Lung (tissue), 12 donors: ENCODE data around the gene HIPK4. TPM values are rescaled to one million over a fixed set of nuclear protein-coding genes. Genes with fewer than 3 reads are reported as not detected.
A peak's percentile ranks its signal among the peaks of the same experiment; 100 is the strongest.

Source experiments
- ATAC-seq: fragments of 200-7000 bp; cut with Tn5 transposase; one replicate; pipeline ENCODE4 v1.9.1; 2020; ENCODE audit warnings: moderate number of reproducible peaks; ENCODE audit not compliant: insufficient read depth, low FRiP score
- DNase-seq, 3 donors: peaks; one replicate each; pipeline ENCODE4 v3.0.0-alpha.2; 2013 to 2017
- H3K27ac ChIP-seq, 2 donors: one replicate each; pipeline ENCODE4 v1.5.1; 2013; ENCODE audit warnings: mild to moderate bottlenecking in 2 of 2, moderate library complexity in 2 of 2, control low read depth in 1 of 2, inconsistent platforms in 1 of 2, low read depth in 1 of 2, low read length in 1 of 2
- H3K27me3 ChIP-seq, 3 donors: one replicate each; pipeline ENCODE4 v1.5.1; 2013; ENCODE audit warnings: low read length in 2 of 3; ENCODE audit not compliant: control insufficient read depth in 3 of 3, insufficient read depth in 3 of 3
- H3K36me3 ChIP-seq, 4 donors: one replicate each; pipeline ENCODE4 v1.5.1; 2013; ENCODE audit warnings: low read length in 4 of 4, mild to moderate bottlenecking in 1 of 4, moderate library complexity in 1 of 4; ENCODE audit not compliant: control insufficient read depth in 4 of 4, insufficient read depth in 4 of 4
- H3K4me1 ChIP-seq, 5 donors: one replicate each; pipeline ENCODE4 v1.5.1; 2013; ENCODE audit warnings: low read length in 5 of 5, mild to moderate bottlenecking in 2 of 5, moderate library complexity in 1 of 5; ENCODE audit not compliant: control insufficient read depth in 5 of 5, insufficient read depth in 5 of 5
- H3K4me3 ChIP-seq: one replicate; pipeline ENCODE4 v1.5.1; 2013; ENCODE audit warnings: mild to moderate bottlenecking, control low read depth, moderate library complexity
- H3K9ac ChIP-seq, 2 donors: one replicate each; pipeline ENCODE4 v1.5.1; 2013; ENCODE audit warnings: low read length in 2 of 2, control low read depth in 1 of 2; ENCODE audit not compliant: insufficient read depth in 1 of 2
- H3K9me3 ChIP-seq, 4 donors: one replicate each; pipeline ENCODE4 v1.5.1; 2013; ENCODE audit warnings: low read length in 3 of 4, mild to moderate bottlenecking in 1 of 4, moderate library complexity in 1 of 4; ENCODE audit not compliant: control insufficient read depth in 4 of 4, insufficient read depth in 3 of 4
- WGBS, 2 donors: extraction: QIAGEN DNeasy Blood & Tissue Kit; methylation state at CpG; one replicate each; pipeline ENCODE4 v1.1.7; 2013; 5-methylcytosine and 5-hydroxymethylcytosine counted together
- polyA plus RNA-seq, 2 donors: library from polyadenylated mRNA; stranded (reverse); fragments of 200-250 nt; gene quantifications; one replicate each; pipeline ENCODE4 v1.2.1, GENCODE V29; 2013
- total RNA-seq, 2 donors: library from RNA; depleted of rRNA in 1 of 2; stranded (reverse); fragments of >200 nt in 1 of 2; gene quantifications; one replicate each; pipeline ENCODE4 v1.2.1, GENCODE V29; 2014 to 2021
- TF ChIP-seq, protein P1 (sequence below): IDR thresholded peaks from 2 replicates; pipeline ENCODE4 v1.5.1; 2012; ENCODE audit warnings: mild to moderate bottlenecking; ENCODE audit errors: control extremely low read depth, extremely low read depth
- donor health status: control.
- donor health status: control.
- donor health status: Bipolar disorder and iron deficiency.
- donor health status: healthy.
- donor health status: DM: yes; HTN: yes; CAD: no.

The HIPK4 gene
- total and polyA plus RNA-seq, 4 donors = 0.10 to 0.43 (median 0.22) TPM; not detected in 1

DNA sequence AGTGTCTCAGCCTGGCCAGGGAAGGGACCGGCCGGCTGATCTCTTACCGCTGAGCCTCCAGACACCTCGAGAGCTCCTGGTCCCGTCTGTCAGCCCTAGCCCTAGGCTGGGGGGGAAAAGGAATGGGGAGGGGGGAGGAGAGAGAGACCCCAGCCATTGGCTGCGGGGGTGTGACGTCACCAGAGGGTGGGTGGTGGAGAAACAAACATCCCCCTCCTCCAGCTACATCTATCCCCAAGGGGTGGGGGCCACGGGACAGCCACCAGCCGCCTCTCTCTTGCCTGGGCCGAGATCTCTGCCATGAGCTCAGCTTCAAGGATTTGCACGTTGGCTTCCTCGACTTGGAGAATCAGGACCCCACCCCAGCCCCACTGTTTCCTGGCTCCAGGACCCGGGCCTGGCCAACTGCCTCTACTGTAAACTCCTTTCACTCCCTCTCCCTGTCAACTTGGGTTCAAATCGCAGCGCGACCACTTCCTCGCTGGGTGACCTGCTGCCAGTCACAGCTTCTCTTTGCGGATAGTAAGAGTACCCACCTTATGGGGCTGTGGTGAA is 23.4 kb upstream of the HIPK4 start, which contains the start of gene PRX:
PRX (minus strand) TSS at position 88 of the 555 bp plus-strand sequence. CDS start 5,446 bp downstream, outside the sequence.
- Histone ChIP-seq H3K27me3 (no peaks in the 10 kb centered on the region), H3K27ac (peak within 1 kb of the TSS; percentile 64 to 79), H3K9ac (peak within 1 kb of the TSS in 1 of 2 donors; percentile 32), H3K36me3 (no peaks in the 10 kb centered on the region), H3K4me1 (peaks cover 5 to 23% (median 9%) of the 10 kb centered on the region in 5 donors), H3K9me3 (no peaks in the 10 kb centered on the region), H3K4me3 (peak within 1 kb of the TSS; percentile 24)
- TF ChIP-seq, protein P1, sequence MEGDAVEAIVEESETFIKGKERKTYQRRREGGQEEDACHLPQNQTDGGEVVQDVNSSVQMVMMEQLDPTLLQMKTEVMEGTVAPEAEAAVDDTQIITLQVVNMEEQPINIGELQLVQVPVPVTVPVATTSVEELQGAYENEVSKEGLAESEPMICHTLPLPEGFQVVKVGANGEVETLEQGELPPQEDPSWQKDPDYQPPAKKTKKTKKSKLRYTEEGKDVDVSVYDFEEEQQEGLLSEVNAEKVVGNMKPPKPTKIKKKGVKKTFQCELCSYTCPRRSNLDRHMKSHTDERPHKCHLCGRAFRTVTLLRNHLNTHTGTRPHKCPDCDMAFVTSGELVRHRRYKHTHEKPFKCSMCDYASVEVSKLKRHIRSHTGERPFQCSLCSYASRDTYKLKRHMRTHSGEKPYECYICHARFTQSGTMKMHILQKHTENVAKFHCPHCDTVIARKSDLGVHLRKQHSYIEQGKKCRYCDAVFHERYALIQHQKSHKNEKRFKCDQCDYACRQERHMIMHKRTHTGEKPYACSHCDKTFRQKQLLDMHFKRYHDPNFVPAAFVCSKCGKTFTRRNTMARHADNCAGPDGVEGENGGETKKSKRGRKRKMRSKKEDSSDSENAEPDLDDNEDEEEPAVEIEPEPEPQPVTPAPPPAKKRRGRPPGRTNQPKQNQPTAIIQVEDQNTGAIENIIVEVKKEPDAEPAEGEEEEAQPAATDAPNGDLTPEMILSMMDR = no peak
- WGBS, 2 donors = 33 to 45% methylated on average over 18 of the region's 18 CpGs
- DNase-seq (peak; percentile 64 to 74 (median 71)), ATAC-seq (no peak)

DNA sequence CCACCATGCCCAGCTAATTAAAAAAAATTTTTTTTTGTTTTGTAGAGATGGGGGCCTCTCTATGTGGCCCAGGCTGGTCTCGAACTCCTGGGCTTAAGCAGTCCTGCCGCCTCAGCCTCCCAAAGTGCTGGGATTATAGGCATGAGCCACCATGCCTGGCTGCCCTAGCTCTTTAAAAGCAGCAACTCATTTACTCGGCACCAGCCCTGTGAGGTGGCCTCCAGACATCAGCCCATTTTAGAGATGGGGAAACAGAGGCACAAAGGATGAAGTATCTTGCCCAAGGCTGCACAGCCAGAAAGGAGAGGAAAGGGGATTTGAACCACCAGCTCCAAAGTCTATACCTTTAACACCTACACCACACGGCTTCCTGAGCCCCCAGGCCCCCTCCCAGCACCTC is 22.9 kb upstream of the HIPK4 start:
- Histone ChIP-seq H3K9ac (no peak overlapping the region), H3K36me3 (peaks cover 0 to under 1% (median 0%) of the 10 kb centered on the region in 4 donors), H3K4me1 (peaks cover 5 to 23% (median 9%) of the 10 kb centered on the region in 5 donors), H3K9me3 (no peaks in the 10 kb centered on the region), H3K4me3 (peak overlapping the region; percentile 24), H3K27ac (peak overlapping the region in 1 of 2 donors; percentile 79), H3K27me3 (no peaks in the 10 kb centered on the region)
- ATAC-seq (no peak), DNase-seq (no peak)
- TF ChIP-seq, protein P1 = no peak
- WGBS, 2 donors = 71 to 82% methylated on average over 4 of the region's 4 CpGs

DNA sequence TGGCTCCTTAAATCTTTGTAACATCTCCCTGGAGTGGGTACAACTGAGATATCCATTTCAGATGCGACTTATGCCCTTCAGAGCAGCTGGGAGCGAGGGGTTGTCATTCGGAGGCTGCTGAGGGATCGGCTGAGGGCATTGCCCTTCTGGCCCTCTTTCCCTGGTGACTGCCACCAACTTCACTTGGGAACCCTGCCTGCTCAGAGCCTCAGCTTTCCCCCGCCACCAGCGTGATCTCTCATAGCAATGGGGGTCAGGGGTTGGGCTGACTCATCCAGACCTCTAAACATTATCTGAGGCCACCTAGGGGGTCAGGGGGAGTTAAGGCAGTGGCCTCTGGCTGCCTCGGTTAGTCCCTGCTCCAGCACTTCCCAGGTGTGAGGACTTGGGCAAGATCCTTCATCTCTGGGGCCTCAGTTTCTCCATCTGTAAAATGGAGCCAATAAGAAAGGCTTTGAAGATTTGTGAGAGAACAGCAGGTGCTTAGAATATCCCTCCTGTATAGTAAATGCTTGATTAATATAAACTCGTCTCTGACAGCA is 22.0 kb upstream of the HIPK4 start:
- H3K9ac ChIP-seq = no peak overlapping the region
- no peaks in the 10 kb centered on the region for H3K9me3 ChIP-seq
- ATAC-seq = no peak
- no peak for DNase-seq
- no peaks in the 10 kb centered on the region for H3K27me3 ChIP-seq
- H3K27ac ChIP-seq = peak overlapping the region; percentile 64 to 79
- WGBS, 2 donors = 66 to 74% methylated on average over 8 of the region's 8 CpGs
- TF ChIP-seq, protein P1 = no peak
- peaks cover 4 to 16% (median 5%) of the 10 kb centered on the region in 5 donors for H3K4me1 ChIP-seq
- H3K36me3 ChIP-seq = peaks cover 0 to 3% (median 0%) of the 10 kb centered on the region in 4 donors
- peak overlapping the region; percentile 24 for H3K4me3 ChIP-seq
